Fibroblast of lung (primary cell): ENCODE results near the gene FGFBP2. TPM values are rescaled to one million over a fixed set of nuclear protein-coding genes. Genes with fewer than 3 reads are reported as not detected.

ENCODE experiments used
- DNase-seq, 2 donors: peaks; one replicate each; pipeline versions ENCODE4 v3.0.0 to v3.0.0-alpha.2; 2010; ENCODE audit warnings: low read depth in 2 of 2
- H2AFZ ChIP-seq: 2 replicates; pipeline ENCODE4 v1.5.1; 2012; ENCODE audit warnings: low read length, control low read depth, inconsistent platforms
- H3K27ac ChIP-seq: 2 replicates; pipeline ENCODE4 v1.5.1; 2011; ENCODE audit warnings: low read length, control low read depth; ENCODE audit not compliant: insufficient read depth
- H3K27me3 ChIP-seq: 2 replicates; pipeline ENCODE4 v1.5.1; 2011; ENCODE audit warnings: mild to moderate bottlenecking, low read length; ENCODE audit not compliant: control insufficient read depth, insufficient read depth
- H3K36me3 ChIP-seq: 2 replicates; pipeline ENCODE4 v1.5.1; 2011; ENCODE audit warnings: low read length; ENCODE audit not compliant: control insufficient read depth, insufficient read depth
- H3K4me1 ChIP-seq: 2 replicates; pipeline ENCODE4 v1.5.1; 2011; ENCODE audit warnings: low read length; ENCODE audit not compliant: control insufficient read depth, insufficient read depth; ENCODE audit errors: extremely low read depth
- H3K4me2 ChIP-seq: 2 replicates; pipeline ENCODE4 v1.5.1; 2011; ENCODE audit warnings: low read length, control low read depth; ENCODE audit not compliant: insufficient read depth; ENCODE audit errors: extremely low read depth
- H3K4me3 ChIP-seq, 4 experiments: fragments of 200-600 bp in 1 of 4; sonication (generic) in 1 of 4; replicated peaks in 1 of 4; 2 replicates each; pipeline ENCODE4 v1.5.1; 2011 to 2016; ENCODE audit warnings: low read length in 4 of 4, low read depth in 3 of 4, mild to moderate bottlenecking in 3 of 4, control low read depth in 2 of 4, inconsistent platforms in 1 of 4, mixed read lengths in 1 of 4; ENCODE audit not compliant: insufficient read depth in 1 of 4; ENCODE audit errors: control extremely low read depth in 1 of 4
- H3K79me2 ChIP-seq: 2 replicates; pipeline ENCODE4 v1.5.1; 2012; ENCODE audit warnings: mild to moderate bottlenecking, low read length, inconsistent platforms; ENCODE audit not compliant: control insufficient read depth, insufficient read depth
- H3K9ac ChIP-seq: 2 replicates; pipeline ENCODE4 v1.5.1; 2011; ENCODE audit warnings: mild to moderate bottlenecking, low read length, control low read depth; ENCODE audit not compliant: insufficient read depth
- H3K9me3 ChIP-seq: 2 replicates; pipeline ENCODE4 v1.5.1; 2012; ENCODE audit warnings: low read depth, low read length; ENCODE audit not compliant: control insufficient read depth, insufficient read depth
- H4K20me1 ChIP-seq: 2 replicates; pipeline ENCODE4 v1.5.1; 2011; ENCODE audit warnings: low read length; ENCODE audit not compliant: control insufficient read depth, insufficient read depth; ENCODE audit errors: extremely low read depth
- CTCF ChIP-seq, 2 donors: IDR thresholded peaks in 1 of 2; conservative IDR thresholded peaks in 1 of 2; 1 replicate in 1 of 2; 2 replicates in 1 of 2; pipeline ENCODE4 v1.5.1; 2011 to 2012; ENCODE audit warnings: low read length in 2 of 2, control low read depth in 1 of 2, inconsistent platforms in 1 of 2, low read depth in 1 of 2, mild to moderate bottlenecking in 1 of 2
- EZH2 ChIP-seq: IDR thresholded peaks from 2 replicates; pipeline ENCODE4 v1.5.1; 2012; ENCODE audit warnings: low read length, control low read depth, mild to moderate bottlenecking; ENCODE audit errors: missing control alignments
- polyA plus RNA-seq, 2 donors: library from polyadenylated mRNA; depleted of rRNA in 1 of 2; stranded (reverse) in 1 of 2; unstranded in 1 of 2; fragments of >200 nt; gene quantifications; 2 replicates each; pipeline ENCODE4 v1.2.1, GENCODE V29; 2011 to 2012; ENCODE audit warnings: missing spikeins in 1 of 2
- total RNA-seq: library from RNA; depleted of rRNA; stranded (reverse); fragments of >200 nt; gene quantifications from 2 replicates; pipeline ENCODE4 v1.2.1, GENCODE V29; 2014

FGFBP2 gene
- total and polyA plus RNA-seq, 2 donors (not counting 1 experiment from before 2014, with no cell fraction given), result 0.09 TPM; not detected in 1

- Histone ChIP-seq H3K79me2 (no peaks in the 10 kb centered on the region), H3K9ac (no peak overlapping the region), H4K20me1 (no peaks in the 10 kb centered on the region), H3K27me3 (peaks cover 2% of the 10 kb centered on the region), H3K4me2 (no peak overlapping the region), H3K4me3 (no peak overlapping the region), H2AFZ (no peak overlapping the region), H3K27ac (no peak overlapping the region), H3K9me3 (no peaks in the 10 kb centered on the region), H3K36me3 (no peaks in the 10 kb centered on the region), H3K4me1 (no peaks in the 10 kb centered on the region)
- TF ChIP-seq EZH2, result no peak
- DNase-seq, result no peak
Observed at GRCh38 chr4:16007471-16008095, 44.6 kb upstream of the FGFBP2 start.

- Histone ChIP-seq H3K27me3 (peaks cover 2% of the 10 kb centered on the region), H3K9me3 (no peaks in the 10 kb centered on the region), H3K4me1 (no peaks in the 10 kb centered on the region), H3K79me2 (no peaks in the 10 kb centered on the region), H3K9ac (no peak overlapping the region), H3K4me2 (no peak overlapping the region), H2AFZ (no peak overlapping the region), H3K27ac (no peak overlapping the region), H3K36me3 (no peaks in the 10 kb centered on the region), H3K4me3 (no peak overlapping the region), H4K20me1 (no peaks in the 10 kb centered on the region)
- DNase-seq, result no peak
- no peak for TF ChIP-seq CTCF (conservative IDR thresholded peaks at IDR 0.05 in 1 of 2, IDR thresholded peaks at IDR 0.05 in 1 of 2; ENCODE audit: low read depth in 1 of 2, low read length in 2 of 2)
- TF ChIP-seq EZH2, result no peak
Observed at GRCh38 chr4:16006771-16007446, 43.9 kb upstream of the FGFBP2 start.

- H3K9me3 ChIP-seq, result no peaks in the 10 kb centered on the region
- H3K4me2 ChIP-seq, result no peak overlapping the region
- no peak for TF ChIP-seq EZH2
- H3K4me1 ChIP-seq, result no peaks in the 10 kb centered on the region
- no peak overlapping the region for H3K27ac ChIP-seq
- H3K27me3 ChIP-seq, result peaks cover 5% of the 10 kb centered on the region
- H3K36me3 ChIP-seq, result no peaks in the 10 kb centered on the region
- no peak for DNase-seq
- no peaks in the 10 kb centered on the region for H3K79me2 ChIP-seq
- H3K9ac ChIP-seq, result no peak overlapping the region
- no peak overlapping the region for H3K4me3 ChIP-seq
- H4K20me1 ChIP-seq, result no peaks in the 10 kb centered on the region
- no peak overlapping the region for H2AFZ ChIP-seq
Observed at GRCh38 chr4:16005676-16006075, 42.7 kb upstream of the FGFBP2 start.

- peak; percentile 63 to 77 for DNase-seq
- no peaks in the 10 kb centered on the region for H3K4me1 ChIP-seq
- H3K27ac ChIP-seq, result no peak overlapping the region
- H4K20me1 ChIP-seq, result no peaks in the 10 kb centered on the region
- peaks cover 5% of the 10 kb centered on the region for H3K27me3 ChIP-seq
- H3K79me2 ChIP-seq, result no peaks in the 10 kb centered on the region
- H3K9me3 ChIP-seq, result no peaks in the 10 kb centered on the region
- H3K9ac ChIP-seq, result no peak overlapping the region
- no peak overlapping the region for H3K4me2 ChIP-seq
- TF ChIP-seq EZH2, result no peak
- peak; percentile 86 to 95 for TF ChIP-seq CTCF (conservative IDR thresholded peaks at IDR 0.05 in 1 of 2, IDR thresholded peaks at IDR 0.05 in 1 of 2; ENCODE audit: low read depth in 1 of 2, low read length in 2 of 2)
- H2AFZ ChIP-seq, result no peak overlapping the region
- no peak overlapping the region for H3K4me3 ChIP-seq
- no peaks in the 10 kb centered on the region for H3K36me3 ChIP-seq
Observed at GRCh38 chr4:16001484-16001858, 38.5 kb upstream of the FGFBP2 start.
